Caki2 (cell line): ENCODE measurements around the gene SLC24A3. TPM values are rescaled to one million over a fixed set of nuclear protein-coding genes. Genes with fewer than 3 reads are reported as not detected.

Experiments used
- DNase-seq: peaks from one replicate; pipeline ENCODE4 v3.0.0-alpha.2; 2015; ENCODE audit warnings: low read depth
- in situ Hi-C: cut with HindIII; loops from 2 replicates; pipeline ENCODE4 v1.10.0; 2016; ENCODE audit warnings: low sequenced_read_pairs, low pct_unique_long_range_greater_than_20kb, mixed read lengths
- total RNA-seq: library from RNA; depleted of rRNA; stranded (reverse); fragments of >200 nt; shearing (Covaris generic); gene quantifications from 2 replicates; pipeline ENCODE4 v1.2.3, GENCODE V29; 2014; ENCODE audit warnings: low replicate concordance

SLC24A3 gene
- total RNA-seq, 1 experiment from 2014 or later: not detected

DNA sequence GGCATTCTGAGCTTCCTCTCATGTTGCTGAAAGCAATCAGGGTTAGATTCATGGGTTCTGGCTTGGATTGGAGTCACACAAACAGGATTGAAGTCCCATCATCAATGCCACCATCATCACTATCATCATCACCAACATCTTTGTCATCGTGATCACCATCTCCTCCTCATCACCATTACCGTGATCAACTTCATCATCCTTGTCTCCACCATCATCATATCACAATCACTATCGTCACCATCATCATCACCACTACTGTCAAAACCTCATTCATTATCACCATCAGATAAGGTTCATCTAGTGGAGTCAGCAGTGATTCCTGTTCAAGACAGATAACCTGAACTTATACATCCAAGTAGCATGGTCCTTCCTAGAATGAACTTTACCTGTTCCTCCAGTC lies 351.8 kb downstream of the SLC24A3 start:
- in situ Hi-C loops: no loop called here
- DNase-seq: no peak

GRCh38 chr20:19565736-19566135 lies 353.3 kb downstream of the SLC24A3 start:
- in situ Hi-C loops: no loop called here

DNA sequence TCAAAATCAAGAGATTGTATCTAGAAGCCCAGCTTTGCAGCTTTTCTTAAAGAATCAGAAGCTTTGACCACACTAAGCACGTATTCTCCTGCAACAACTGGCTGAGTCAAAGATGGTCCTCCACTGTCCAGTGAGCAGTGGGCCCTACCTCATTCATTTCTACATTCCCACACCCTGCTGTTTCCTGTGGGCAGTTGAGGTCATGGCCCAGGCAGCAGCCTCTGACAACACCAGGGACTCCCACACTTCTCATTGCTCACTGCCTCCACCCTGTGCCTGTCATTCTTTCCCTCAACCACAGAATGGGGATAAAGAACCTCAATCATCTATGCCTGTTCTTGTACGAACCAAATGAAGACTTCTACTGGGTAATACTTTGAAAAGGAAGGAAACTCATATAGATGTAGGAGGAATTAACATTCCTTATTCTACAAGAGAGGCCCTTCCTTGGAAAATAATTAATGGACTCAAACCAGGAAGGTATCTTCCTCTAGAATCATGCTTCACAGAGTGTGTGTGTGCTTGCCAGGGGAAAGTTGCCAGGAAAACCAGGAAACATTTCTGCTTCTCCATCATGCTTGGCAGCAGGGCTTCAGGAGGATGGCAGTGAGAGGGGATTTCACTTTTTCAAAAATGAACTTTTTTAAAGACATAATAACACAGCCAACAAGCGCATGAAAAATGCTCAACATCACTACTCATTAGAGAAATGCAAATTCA lies 353.9 kb downstream of the SLC24A3 start:
- DNase-seq: peak; percentile 16
- in situ Hi-C loops: no loop called here

More at GRCh38 chr20:19565736-19566135, 353.3 kb downstream of the SLC24A3 start:
- DNase-seq: no peak

- DNase-seq: no peak
- in situ Hi-C loops: no loop called here
Observed at GRCh38 chr20:19568128-19568527, 355.7 kb downstream of the SLC24A3 start.

GRCh38 chr20:19571996-19572395 lies 359.6 kb downstream of the SLC24A3 start:
- DNase-seq: no peak
- in situ Hi-C loops: no loop called here

GRCh38 chr20:19577692-19578091 lies 365.2 kb downstream of the SLC24A3 start:
- no peak for DNase-seq
- in situ Hi-C loops: no loop called here

DNA sequence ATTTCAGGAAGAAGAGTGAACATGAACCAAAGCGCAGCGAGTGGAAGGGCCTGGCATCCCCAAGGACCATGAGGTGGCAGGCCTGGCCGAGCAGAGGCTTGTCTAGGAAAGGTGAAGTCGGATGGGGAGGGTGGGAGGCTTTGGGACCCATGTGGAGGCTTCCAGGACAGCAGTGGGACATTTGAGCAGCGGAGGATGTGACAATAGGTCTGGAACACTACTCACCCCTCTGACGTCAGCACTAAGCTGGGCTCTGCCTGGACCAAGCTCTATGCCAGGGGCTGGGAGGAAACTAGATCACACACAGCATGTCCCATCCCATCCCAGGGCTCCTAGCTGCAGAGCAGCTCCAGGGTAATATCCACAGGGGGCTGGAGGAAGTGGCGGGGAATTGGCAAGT lies 370.3 kb downstream of the SLC24A3 start:
- in situ Hi-C loops: no loop called here
- DNase-seq: no peak

- peak; percentile 37 for DNase-seq
- in situ Hi-C loops: no loop called here
Observed at GRCh38 chr20:19583532-19584175, 371.2 kb downstream of the SLC24A3 start.

- in situ Hi-C loops: no loop called here
- DNase-seq: no peak
Observed at GRCh38 chr20:19588241-19588640, 375.8 kb downstream of the SLC24A3 start.

DNA sequence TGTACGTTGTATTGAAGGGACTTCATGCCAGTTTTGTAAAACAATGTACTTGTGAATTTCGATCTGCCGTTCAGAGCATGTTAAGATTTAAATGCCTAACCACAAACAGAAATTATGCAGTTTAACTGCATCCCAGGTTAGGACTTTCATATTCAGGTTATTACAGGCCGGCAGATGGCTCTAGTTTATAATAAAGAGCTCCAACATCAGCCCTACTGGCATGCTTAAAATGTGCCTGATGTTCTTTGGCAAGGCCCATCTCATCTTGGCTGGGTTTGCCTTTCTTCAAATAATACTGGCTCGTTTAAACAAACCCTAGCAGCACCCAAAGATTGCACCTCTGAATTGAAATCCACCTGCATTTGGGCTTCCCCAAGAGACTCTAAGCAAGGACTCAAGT lies 376.3 kb downstream of the SLC24A3 start:
- DNase-seq: no peak
- in situ Hi-C loops: no loop called here

GRCh38 chr20:19589787-19590362 lies 377.4 kb downstream of the SLC24A3 start:
- DNase-seq: no peak
- in situ Hi-C loops: no loop called here

GRCh38 chr20:19590382-19590781 lies 377.9 kb downstream of the SLC24A3 start:
- in situ Hi-C loops: no loop called here
- DNase-seq: no peak

- no peak for DNase-seq
- in situ Hi-C loops: no loop called here
Observed at GRCh38 chr20:19593762-19594161, 381.3 kb downstream of the SLC24A3 start.

GRCh38 chr20:19594896-19595295 lies 382.5 kb downstream of the SLC24A3 start:
- in situ Hi-C loops: no loop called here
- DNase-seq: no peak

DNA sequence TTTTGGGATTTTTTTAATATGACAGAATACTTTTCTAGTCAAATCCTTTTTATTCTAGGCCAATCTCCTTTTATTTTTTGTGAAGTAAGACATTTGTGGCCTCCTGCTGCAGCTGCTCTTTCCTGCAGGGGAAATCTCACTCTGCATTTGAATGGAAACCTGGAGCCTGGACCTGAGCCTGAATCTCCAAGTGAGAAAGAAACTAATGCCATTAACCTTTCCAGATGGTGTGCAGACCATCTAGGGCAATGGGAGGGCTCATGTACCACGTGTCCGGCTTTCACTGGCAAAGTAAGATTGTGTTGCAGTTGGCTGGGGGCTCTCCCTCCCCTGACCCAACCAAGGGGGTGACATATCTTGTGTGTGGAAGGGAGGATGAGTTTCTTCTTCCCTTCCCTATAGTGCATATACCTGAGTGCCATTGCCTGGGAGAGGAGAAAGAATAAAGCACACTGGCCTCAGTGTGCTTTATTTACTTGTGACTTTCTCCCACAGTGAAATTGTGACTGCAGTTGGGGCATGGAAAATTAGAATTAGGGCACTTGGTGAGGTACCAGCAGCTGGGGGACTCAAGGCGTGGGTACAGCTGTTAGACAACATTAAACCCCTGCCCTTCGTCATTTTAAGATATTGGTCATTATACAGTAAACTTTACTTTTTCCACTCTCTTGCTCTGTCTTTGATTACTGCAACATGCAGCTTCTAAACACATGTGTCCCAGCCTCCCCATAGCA lies 385.8 kb downstream of the SLC24A3 start:
- no peak for DNase-seq
- in situ Hi-C loops: no loop called here

GRCh38 chr20:19599200-19599599 lies 386.8 kb downstream of the SLC24A3 start:
- in situ Hi-C loops: no loop called here
- no peak for DNase-seq

- in situ Hi-C loops: no loop called here
- no peak for DNase-seq
Observed at GRCh38 chr20:19600042-19600441, 387.6 kb downstream of the SLC24A3 start.

- no peak for DNase-seq
- in situ Hi-C loops: no loop called here
Observed at GRCh38 chr20:19601126-19601810, 388.8 kb downstream of the SLC24A3 start.
